OCI-LY3 (cell line): ENCODE data around the gene ZFP91.

ENCODE experiments used
- CTCF ChIP-seq: fragments of 200-600, 300-600 bp; sonication (generic); IDR thresholded peaks from 2 replicates; pipeline ENCODE4 v1.5.1; 2014; ENCODE audit warnings: antibody characterized with exemption, low read length, low read depth
- EZH2phosphoT487 ChIP-seq: fragments of 200-600 bp; shearing (Covaris generic); IDR thresholded peaks from 2 replicates; pipeline ENCODE4 v1.6.1; 2018; ENCODE audit warnings: antibody characterized with exemption, mixed run types, low read depth

DNA sequence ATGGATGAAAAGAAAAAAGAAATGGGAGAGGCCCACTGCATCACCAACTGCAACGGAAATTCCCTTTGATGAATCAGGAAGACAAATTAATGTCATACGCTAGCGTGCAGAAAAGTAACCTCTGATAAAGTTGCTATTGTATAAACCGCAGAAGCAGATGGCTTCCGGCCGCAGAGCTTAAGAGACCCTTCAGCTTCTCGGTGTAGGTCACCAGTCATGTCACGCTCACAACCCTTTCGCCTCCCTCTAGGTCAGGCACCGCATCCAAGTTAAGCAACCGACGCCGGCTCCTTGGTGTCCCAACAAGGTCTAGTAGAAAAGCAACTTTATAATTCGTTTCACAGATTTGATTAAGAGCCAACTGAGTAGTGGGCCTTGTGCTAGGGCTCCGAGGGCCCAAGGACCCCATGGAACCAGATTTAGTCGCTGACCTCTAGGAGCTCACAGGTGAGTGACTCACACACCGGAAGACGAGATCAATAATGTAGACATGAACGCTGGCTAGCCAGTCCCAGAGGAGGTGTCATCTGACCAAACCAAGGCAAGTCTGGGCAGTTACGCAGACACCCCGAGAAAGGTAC is 1.2 kb upstream of the ZFP91 start:
- TF ChIP-seq CTCF = no peak
- no peak for TF ChIP-seq EZH2phosphoT487
